HG02798 (cell line): ENCODE measurements around the gene EXTL2.
"Not testable (repeated sequence)": the region's sequence is repeated elsewhere in the genome, so short reads cannot be mapped to it uniquely, and the experiment has no call there.

Experiments
- ATAC-seq: cut with Tn5 transposase; IDR thresholded peaks from one replicate; pipeline ENCODE4 v1.9.1; 2021; ENCODE audit warnings: mild to moderate bottlenecking; ENCODE audit not compliant: unreplicated experiment, poor library complexity

Gene EXTL2, protein sequence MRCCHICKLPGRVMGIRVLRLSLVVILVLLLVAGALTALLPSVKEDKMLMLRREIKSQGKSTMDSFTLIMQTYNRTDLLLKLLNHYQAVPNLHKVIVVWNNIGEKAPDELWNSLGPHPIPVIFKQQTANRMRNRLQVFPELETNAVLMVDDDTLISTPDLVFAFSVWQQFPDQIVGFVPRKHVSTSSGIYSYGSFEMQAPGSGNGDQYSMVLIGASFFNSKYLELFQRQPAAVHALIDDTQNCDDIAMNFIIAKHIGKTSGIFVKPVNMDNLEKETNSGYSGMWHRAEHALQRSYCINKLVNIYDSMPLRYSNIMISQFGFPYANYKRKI

DNA sequence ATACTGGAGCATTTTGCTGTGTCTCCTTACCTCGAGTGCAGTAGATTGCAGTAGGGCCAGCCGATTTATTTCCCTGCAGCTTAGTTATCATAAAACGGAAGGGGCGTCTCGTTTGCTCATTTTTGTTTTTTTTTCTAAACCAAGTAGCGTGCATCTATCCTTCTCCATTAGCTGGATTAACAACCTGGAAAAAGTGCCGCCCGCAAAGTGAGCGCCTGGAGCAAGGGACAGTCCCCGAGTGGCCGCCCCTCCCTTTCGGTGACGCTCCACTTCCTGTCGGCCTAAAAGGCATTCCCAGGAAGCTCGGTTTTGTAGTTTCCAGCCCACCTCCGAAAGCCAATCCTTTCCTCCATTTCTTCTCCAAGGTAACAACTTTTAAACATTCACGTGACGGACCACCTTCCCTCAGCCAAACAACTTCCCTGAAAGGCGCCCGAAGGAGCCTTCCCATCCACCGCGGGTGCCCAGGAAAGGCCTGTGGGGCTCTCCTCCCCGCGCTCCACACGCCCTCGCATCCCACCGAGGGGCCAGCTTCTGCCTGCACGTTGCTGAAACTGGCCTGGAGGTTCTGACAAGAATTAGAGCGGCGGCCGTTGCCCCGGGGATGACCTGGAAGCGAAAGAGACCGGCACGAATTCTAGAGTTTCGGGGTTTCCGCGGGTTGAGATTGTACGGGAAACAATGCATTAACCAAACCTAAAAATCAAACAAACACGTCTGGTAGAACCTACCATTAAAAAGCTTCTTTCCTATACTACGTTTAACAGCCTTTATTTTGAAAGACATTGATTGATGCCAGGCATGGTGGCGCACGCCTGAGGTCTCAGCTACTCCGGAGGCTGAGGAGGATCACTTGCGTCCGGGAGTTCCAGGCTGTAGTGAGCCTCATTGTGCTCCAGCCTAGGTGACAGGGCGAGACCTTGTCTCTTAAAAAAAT lies at the start of gene EXTL2:
Gene EXTL2, minus strand, starts transcription at position 240 of the 937 bp plus-strand sequence. CDS start 6,085 bp downstream, outside the sequence.
- ATAC-seq = peak; percentile 45

GRCh38 chr1:100943533-100943932 lies 48.9 kb upstream of the EXTL2 start:
- no peak for ATAC-seq

DNA sequence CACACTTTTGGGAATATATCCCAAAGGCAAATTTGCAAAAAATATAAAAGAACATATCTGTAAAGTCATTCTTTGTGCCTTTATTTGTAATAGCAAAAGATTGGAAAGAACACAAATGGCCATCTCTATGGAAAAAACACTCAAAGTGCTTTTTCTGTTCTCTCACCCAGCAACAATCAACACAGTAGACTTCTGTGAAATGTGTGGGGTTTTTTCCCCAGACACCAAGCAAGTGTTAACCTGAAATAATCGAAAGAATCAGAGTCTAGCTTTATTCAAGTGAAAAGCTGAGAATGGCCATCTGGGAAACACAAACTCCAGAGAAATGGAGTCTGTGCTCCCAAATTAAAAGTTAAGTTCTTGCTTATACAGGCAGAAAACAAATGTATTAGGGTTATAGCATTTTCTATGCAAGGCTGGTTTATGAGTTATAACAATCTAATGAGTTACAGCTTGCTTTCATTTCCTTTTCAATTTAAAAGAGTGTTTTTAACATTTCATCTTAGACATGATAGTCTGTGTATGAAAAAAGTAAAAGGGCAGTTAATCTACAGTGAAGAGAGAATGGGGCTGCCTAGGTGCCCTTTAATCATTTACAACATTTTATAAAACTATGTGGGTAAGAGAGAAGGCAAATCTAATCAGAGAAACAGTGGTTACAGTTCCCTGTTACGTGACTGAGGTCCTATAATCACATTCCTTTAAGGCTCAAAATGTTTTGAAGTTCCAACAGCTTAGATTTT lies 47.8 kb upstream of the EXTL2 start:
- ATAC-seq = no peak

DNA sequence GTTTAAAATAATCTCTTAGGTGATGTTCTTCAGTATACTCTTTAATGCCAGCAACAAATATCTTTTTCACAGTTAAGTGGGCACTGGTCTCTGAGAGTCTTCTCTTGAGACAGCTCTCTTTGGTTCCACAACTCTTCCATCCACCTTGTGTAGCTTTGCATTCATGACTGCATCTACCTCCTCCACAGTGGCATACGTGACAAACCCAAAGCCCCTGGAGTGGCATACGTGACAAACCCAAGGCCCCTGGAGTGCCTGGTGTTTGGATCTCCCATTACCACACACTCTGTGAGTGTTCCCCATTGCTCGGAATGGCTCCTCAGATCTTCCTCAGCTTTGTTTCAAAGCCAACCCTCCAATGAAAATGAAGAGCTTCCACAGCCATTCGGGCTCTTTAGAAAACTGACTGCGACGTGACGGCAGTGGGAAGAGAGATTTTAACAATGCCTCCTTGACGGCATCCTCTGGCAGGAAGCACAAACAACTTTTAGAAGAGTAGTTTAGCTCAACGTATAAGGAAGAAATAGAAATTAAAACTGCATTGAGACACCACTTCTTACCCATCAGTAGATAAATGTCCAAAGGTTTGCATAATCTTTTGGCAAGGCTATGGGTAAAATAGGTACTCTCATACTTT lies 47.1 kb upstream of the EXTL2 start:
- ATAC-seq = no peak

DNA sequence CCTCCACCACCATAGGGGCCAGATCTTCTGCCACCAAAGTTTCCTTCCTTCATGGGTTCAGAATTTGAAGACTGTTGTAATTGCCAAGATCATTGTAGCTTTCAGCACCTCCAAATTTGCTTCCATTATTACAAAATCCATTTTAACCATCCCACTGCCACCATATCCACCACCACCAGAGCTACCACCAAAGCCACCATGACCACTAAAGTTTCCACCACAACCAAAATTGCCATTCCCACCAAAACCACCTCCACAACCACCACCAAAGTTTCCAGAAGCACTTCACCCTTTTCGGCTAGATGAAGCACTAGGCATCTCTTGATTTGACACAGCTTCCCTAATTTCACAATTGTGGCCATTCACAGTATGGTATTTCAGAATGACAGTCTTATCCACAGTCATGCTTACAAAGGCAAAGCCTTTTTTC lies 46.5 kb upstream of the EXTL2 start:
- peak; percentile 50 for ATAC-seq

- no peak for ATAC-seq
Observed at GRCh38 chr1:100936194-100936967, 41.7 kb upstream of the EXTL2 start.

GRCh38 chr1:100933555-100933954 lies 38.9 kb upstream of the EXTL2 start:
- ATAC-seq = not testable (repeated sequence)

DNA sequence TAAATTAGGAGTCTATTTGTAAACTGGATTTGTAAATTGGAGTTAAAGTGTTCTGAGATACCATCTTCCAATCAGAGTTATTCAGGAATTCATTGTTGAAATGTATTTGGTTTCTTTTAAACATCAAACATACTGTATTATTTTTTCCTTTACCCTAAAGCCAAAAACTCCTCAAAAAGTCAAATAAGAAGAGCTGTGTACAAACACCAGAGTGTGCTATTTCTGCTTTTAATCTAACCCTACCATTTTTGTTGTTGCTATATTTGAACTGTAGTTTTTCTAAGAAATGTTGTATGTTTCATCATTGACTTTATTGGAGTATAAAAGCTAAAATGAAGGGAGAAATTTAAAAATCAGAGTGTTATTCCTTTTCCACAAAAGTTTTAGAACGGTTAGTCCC lies 37.1 kb upstream of the EXTL2 start:
- no peak for ATAC-seq

DNA sequence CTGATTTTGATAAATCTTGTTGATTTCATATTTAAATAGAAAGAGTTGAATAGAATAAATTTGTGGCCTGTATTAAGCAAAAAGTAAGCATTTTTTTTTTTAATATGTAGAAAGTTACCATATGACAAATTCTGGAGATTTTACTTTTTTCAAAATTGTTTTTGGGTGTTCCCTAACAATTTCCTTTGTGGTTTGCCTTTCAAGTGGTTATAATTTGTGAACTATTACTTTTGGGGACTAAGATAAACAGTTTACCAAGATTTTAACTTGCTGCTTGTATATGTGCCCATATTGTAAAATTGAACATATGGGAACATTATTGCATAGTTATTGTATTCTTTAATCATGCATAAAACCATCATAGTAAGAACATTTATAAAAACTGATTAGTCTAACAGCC lies 35.9 kb upstream of the EXTL2 start:
- no peak for ATAC-seq

GRCh38 chr1:100928128-100928527 lies 33.5 kb upstream of the EXTL2 start:
- no peak for ATAC-seq

DNA sequence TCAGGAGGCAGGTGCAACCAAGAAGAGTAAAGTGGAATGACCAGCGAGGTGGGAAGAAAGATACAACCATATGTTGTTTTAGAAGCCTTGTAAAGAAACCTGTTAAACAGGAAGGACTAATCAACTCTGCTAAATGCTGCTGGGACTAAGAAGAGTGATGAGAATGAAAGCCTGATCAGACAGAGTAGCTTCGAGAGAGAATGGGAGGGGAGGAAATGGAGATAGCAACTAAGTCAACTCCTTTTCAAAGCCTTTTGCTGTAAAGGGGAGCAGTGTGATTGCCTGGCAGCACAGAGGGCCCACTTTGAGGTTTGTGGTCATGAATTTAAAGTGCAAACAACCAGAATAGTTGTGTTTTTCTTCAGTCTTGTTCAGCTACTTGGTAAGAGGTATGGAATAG lies 32.6 kb upstream of the EXTL2 start:
- ATAC-seq = peak; percentile 35

- no peak for ATAC-seq
Observed at GRCh38 chr1:100926240-100926639, 31.6 kb upstream of the EXTL2 start.

- ATAC-seq = no peak
Observed at GRCh38 chr1:100924991-100925390, 30.3 kb upstream of the EXTL2 start.

DNA sequence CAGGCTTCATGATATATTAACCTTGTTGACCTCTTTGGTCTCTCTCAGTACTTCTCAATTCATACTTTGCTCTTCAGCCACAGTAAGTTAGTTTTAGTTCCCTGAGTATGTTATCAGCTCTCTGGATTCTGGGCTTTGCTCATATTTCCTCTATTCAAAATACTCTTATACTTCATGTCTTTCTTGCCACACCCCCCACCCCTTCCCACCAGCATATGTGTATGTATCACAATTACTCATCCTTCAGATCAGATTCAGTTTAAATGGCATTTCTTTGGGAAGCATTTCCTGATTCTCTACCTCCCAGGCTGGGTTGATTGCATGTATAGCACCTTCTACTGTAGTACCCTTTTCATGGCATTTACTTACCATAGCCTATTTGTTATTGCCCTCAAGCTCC lies 29.6 kb upstream of the EXTL2 start:
- ATAC-seq = no peak

DNA sequence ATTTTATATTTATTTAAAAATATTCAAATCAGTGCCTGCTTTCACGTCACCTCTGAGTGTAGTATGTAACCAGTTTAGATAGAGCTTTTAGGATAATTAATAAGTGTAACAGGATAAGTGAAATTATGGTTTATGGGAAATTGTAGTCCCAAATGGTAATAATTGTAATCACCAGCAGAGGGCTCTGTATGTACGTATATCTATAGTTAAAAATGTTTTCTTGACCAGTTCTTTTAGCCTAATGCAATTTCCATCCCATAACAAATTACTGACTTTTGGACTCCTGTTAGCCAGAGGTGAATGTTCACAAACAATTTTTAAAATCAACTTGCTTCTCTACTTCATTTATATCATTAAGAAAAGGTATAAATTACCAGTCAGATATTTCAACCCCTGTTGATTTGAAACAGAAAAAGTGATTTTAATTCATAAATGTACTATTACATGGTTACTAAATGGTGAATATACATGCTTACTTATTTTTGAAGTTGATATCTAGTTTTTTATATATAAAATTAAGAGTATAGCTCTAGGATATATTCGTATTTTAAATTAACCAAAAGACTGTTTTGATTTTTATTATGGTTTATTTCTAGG lies 26.6 kb upstream of the EXTL2 start:
- ATAC-seq = no peak

DNA sequence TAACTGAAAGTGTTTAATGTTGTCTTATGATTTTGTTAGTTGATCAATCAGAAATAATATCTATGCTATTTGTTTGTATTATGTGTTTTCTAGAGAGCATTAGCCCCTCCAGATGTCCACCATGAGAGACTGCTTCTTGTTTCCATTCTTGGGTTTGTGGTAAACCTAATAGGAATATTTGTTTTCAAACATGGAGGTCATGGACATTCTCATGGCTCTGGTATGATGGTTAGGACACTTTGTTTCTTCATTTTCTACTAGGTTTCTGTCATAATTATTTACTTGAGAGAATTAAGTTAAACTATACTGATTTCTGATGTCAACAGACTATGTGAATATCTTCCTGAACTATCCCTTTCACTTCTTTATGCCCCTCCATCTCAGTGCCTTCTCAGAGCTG lies 17.4 kb upstream of the EXTL2 start:
- no peak for ATAC-seq

DNA sequence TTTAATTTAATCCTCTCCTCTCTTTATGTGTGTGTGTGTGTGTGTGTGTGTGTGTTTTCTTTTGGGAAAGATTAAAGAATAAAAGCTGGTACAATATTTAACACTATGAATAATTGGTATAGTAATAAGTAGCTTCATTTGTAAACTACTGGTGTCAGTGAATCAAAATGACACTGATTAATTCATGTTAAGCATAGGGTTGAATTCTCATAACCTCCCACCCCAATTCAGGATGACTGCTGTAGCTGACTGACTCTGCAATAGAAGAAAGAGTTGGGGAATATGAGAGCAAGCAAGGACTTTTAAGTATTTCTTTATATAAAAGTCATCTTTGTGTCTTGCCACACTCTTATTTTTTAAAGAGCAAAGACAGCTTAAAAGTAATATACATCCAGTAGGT lies 14.4 kb upstream of the EXTL2 start:
- ATAC-seq = no peak

- no peak for ATAC-seq
Observed at GRCh38 chr1:100907887-100908286, 13.2 kb upstream of the EXTL2 start.

- no peak for ATAC-seq
Observed at GRCh38 chr1:100905181-100905580, 10.5 kb upstream of the EXTL2 start.
